HG03521 (cell line): ENCODE results near the gene RALY.

Source experiments
- ATAC-seq: cut with Tn5 transposase; IDR thresholded peaks from one replicate; pipeline ENCODE4 v1.9.1; 2021; ENCODE audit warnings: mild to moderate bottlenecking, moderate library complexity; ENCODE audit not compliant: unreplicated experiment

Gene RALY

GRCh38 chr20:33985830-33986229 lies 7.9 kb upstream of the RALY start:
- no peak for ATAC-seq

GRCh38 chr20:33986560-33987216 lies 7.0 kb upstream of the RALY start:
- no peak for ATAC-seq

- no peak for ATAC-seq
Observed at GRCh38 chr20:33990075-33990474, 3.6 kb upstream of the RALY start.

GRCh38 chr20:33991502-33991901 lies 2.2 kb upstream of the RALY start:
- ATAC-seq, result no peak

- no peak for ATAC-seq
Observed at GRCh38 chr20:33992145-33992922, 1.4 kb upstream of the RALY start.

- ATAC-seq, result peak; percentile 74
Observed at GRCh38 chr20:33992923-33993575, 662 bp upstream of the RALY start.

- peak; percentile 22 for ATAC-seq
Observed at GRCh38 chr20:33994222-33994913, 657 bp downstream of the RALY start.

GRCh38 chr20:33995053-33995831 lies 1.5 kb downstream of the RALY start:
- no peak for ATAC-seq

GRCh38 chr20:33999025-33999649 lies 5.4 kb downstream of the RALY start:
- ATAC-seq, result no peak

GRCh38 chr20:34001378-34001777 lies 7.7 kb downstream of the RALY start:
- no peak for ATAC-seq

GRCh38 chr20:34004227-34004626 lies 10.5 kb downstream of the RALY start:
- no peak for ATAC-seq

- ATAC-seq, result no peak
Observed at GRCh38 chr20:34004790-34005457, 11.2 kb downstream of the RALY start.

GRCh38 chr20:34006619-34007018 lies 12.9 kb downstream of the RALY start:
- no peak for ATAC-seq

- ATAC-seq, result no peak
Observed at GRCh38 chr20:34008477-34008876, 14.8 kb downstream of the RALY start.

GRCh38 chr20:34010405-34010931 lies 16.8 kb downstream of the RALY start:
- ATAC-seq, result no peak

GRCh38 chr20:34011275-34011674 lies 17.6 kb downstream of the RALY start:
- no peak for ATAC-seq

GRCh38 chr20:34012330-34012729 lies 18.6 kb downstream of the RALY start:
- no peak for ATAC-seq

- ATAC-seq, result no peak
Observed at GRCh38 chr20:34012735-34013134, 19.0 kb downstream of the RALY start.

- ATAC-seq, result no peak
Observed at GRCh38 chr20:34013554-34013953, 19.8 kb downstream of the RALY start.
